ENCODE results near the gene OR10K1. TPM values are rescaled to one million over a fixed set of nuclear protein-coding genes. Genes with fewer than 3 reads are reported as not detected.
"Not testable (repeated sequence)": the region's sequence is repeated elsewhere in the genome, so short reads cannot be mapped to it uniquely, and the experiment has no call there.

The OR10K1 gene
- total and polyA plus RNA-seq, 2 donors (not counting 1 experiment from before 2014, with no cell fraction given): not detected

GRCh38 chr1:158422212-158422611 lies 39.4 kb upstream of the OR10K1 start:
- H3K27ac ChIP-seq (ENCODE audit: insufficient read depth, low read length): no peak overlapping the region
- H3K36me3 ChIP-seq (ENCODE audit: control insufficient read depth, insufficient read depth, low read length): no peaks in the 10 kb centered on the region
- H3K79me2 ChIP-seq (ENCODE audit: control insufficient read depth, insufficient read depth, low read length): no peaks in the 10 kb centered on the region

GRCh38 chr1:158425027-158425426 lies 36.6 kb upstream of the OR10K1 start:
- Histone ChIP-seq H3K79me2 (ENCODE audit: control insufficient read depth, insufficient read depth, low read length) (no peaks in the 10 kb centered on the region), H3K4me1 (ENCODE audit: control insufficient read depth, extremely low read depth, insufficient read depth, low read length) (no peaks in the 10 kb centered on the region), H3K36me3 (ENCODE audit: control insufficient read depth, insufficient read depth, low read length) (no peaks in the 10 kb centered on the region), H4K20me1 (ENCODE audit: control insufficient read depth, extremely low read depth, insufficient read depth, low read length) (no peaks in the 10 kb centered on the region), H2AFZ (ENCODE audit: low read length) (no peak overlapping the region), H3K27me3 (ENCODE audit: control insufficient read depth, insufficient read depth, low read length) (no peaks in the 10 kb centered on the region), H3K27ac (ENCODE audit: insufficient read depth, low read length) (no peak overlapping the region), H3K4me2 (ENCODE audit: extremely low read depth, insufficient read depth, low read length) (no peak overlapping the region), H3K4me3 (replicated peaks in 1 of 4; ENCODE audit: control extremely low read depth in 1 of 4, insufficient read depth in 1 of 4, low read depth in 3 of 4, low read length in 4 of 4) (no peak overlapping the region), H3K9ac (ENCODE audit: insufficient read depth, low read length) (no peak overlapping the region), H3K9me3 (ENCODE audit: control insufficient read depth, insufficient read depth, low read depth, low read length) (no peaks in the 10 kb centered on the region)
- no peak for DNase-seq (ENCODE audit: low read depth in 2 of 2)
- TF ChIP-seq, protein P1, sequence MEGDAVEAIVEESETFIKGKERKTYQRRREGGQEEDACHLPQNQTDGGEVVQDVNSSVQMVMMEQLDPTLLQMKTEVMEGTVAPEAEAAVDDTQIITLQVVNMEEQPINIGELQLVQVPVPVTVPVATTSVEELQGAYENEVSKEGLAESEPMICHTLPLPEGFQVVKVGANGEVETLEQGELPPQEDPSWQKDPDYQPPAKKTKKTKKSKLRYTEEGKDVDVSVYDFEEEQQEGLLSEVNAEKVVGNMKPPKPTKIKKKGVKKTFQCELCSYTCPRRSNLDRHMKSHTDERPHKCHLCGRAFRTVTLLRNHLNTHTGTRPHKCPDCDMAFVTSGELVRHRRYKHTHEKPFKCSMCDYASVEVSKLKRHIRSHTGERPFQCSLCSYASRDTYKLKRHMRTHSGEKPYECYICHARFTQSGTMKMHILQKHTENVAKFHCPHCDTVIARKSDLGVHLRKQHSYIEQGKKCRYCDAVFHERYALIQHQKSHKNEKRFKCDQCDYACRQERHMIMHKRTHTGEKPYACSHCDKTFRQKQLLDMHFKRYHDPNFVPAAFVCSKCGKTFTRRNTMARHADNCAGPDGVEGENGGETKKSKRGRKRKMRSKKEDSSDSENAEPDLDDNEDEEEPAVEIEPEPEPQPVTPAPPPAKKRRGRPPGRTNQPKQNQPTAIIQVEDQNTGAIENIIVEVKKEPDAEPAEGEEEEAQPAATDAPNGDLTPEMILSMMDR (conservative IDR thresholded peaks at IDR 0.05 in 1 of 2, IDR thresholded peaks at IDR 0.05 in 1 of 2; ENCODE audit: low read depth in 1 of 2, low read length in 2 of 2): no peak
- TF ChIP-seq EZH2 (IDR thresholded peaks at IDR 0.05; ENCODE audit: low read length, missing control alignments): no peak

More at GRCh38 chr1:158422212-158422611, 39.4 kb upstream of the OR10K1 start:
- TF ChIP-seq, protein P1 (conservative IDR thresholded peaks at IDR 0.05 in 1 of 2, IDR thresholded peaks at IDR 0.05 in 1 of 2; ENCODE audit: low read depth in 1 of 2, low read length in 2 of 2): no peak
- TF ChIP-seq EZH2 (IDR thresholded peaks at IDR 0.05; ENCODE audit: low read length, missing control alignments): no peak
- Histone ChIP-seq H3K27me3 (ENCODE audit: control insufficient read depth, insufficient read depth, low read length) (no peaks in the 10 kb centered on the region), H3K4me1 (ENCODE audit: control insufficient read depth, extremely low read depth, insufficient read depth, low read length) (no peaks in the 10 kb centered on the region), H3K4me2 (ENCODE audit: extremely low read depth, insufficient read depth, low read length) (no peak overlapping the region), H3K9me3 (ENCODE audit: control insufficient read depth, insufficient read depth, low read depth, low read length) (no peaks in the 10 kb centered on the region), H4K20me1 (ENCODE audit: control insufficient read depth, extremely low read depth, insufficient read depth, low read length) (no peaks in the 10 kb centered on the region), H3K4me3 (replicated peaks in 1 of 4; ENCODE audit: control extremely low read depth in 1 of 4, insufficient read depth in 1 of 4, low read depth in 3 of 4, low read length in 4 of 4) (no peak overlapping the region), H2AFZ (ENCODE audit: low read length) (no peak overlapping the region), H3K9ac (ENCODE audit: insufficient read depth, low read length) (no peak overlapping the region)
- DNase-seq (ENCODE audit: low read depth in 2 of 2): no peak

- no peaks in the 10 kb centered on the region for H3K9me3 ChIP-seq (ENCODE audit: control insufficient read depth, insufficient read depth, low read depth, low read length)
- no peaks in the 10 kb centered on the region for H3K27me3 ChIP-seq (ENCODE audit: control insufficient read depth, insufficient read depth, low read length)
- no peak for DNase-seq (ENCODE audit: low read depth in 2 of 2)
- no peaks in the 10 kb centered on the region for H4K20me1 ChIP-seq (ENCODE audit: control insufficient read depth, extremely low read depth, insufficient read depth, low read length)
- H3K4me2 ChIP-seq (ENCODE audit: extremely low read depth, insufficient read depth, low read length): no peak within 1 kb of the TSS
- no peak within 1 kb of the TSS for H2AFZ ChIP-seq (ENCODE audit: low read length)
- no peak within 1 kb of the TSS for H3K4me3 ChIP-seq (replicated peaks in 1 of 4; ENCODE audit: control extremely low read depth in 1 of 4, insufficient read depth in 1 of 4, low read depth in 3 of 4, low read length in 4 of 4)
- no peak within 1 kb of the TSS for H3K27ac ChIP-seq (ENCODE audit: insufficient read depth, low read length)
- no peaks in the 10 kb centered on the region for H3K79me2 ChIP-seq (ENCODE audit: control insufficient read depth, insufficient read depth, low read length)
- H3K36me3 ChIP-seq (ENCODE audit: control insufficient read depth, insufficient read depth, low read length): no peaks in the 10 kb centered on the region
- H3K9ac ChIP-seq (ENCODE audit: insufficient read depth, low read length): no peak within 1 kb of the TSS
- H3K4me1 ChIP-seq (ENCODE audit: control insufficient read depth, extremely low read depth, insufficient read depth, low read length): no peaks in the 10 kb centered on the region
- TF ChIP-seq EZH2 (IDR thresholded peaks at IDR 0.05; ENCODE audit: low read length, missing control alignments): no peak
- TF ChIP-seq, protein P1 (conservative IDR thresholded peaks at IDR 0.05 in 1 of 2, IDR thresholded peaks at IDR 0.05 in 1 of 2; ENCODE audit: low read depth in 1 of 2, low read length in 2 of 2): no peak
Observed at GRCh38 chr1:158426137-158426536, 35.5 kb upstream of the OR10K1 start, which contains the start of gene OR10K2. Gene OR10K2 (minus strand): TSS chr1:158426237. CDS start chr1:158420866, 5,371 bp downstream.

- not testable (repeated sequence) for H3K9me3 ChIP-seq (ENCODE audit: control insufficient read depth, insufficient read depth, low read depth, low read length); H3K4me2 ChIP-seq (ENCODE audit: extremely low read depth, insufficient read depth, low read length); H3K4me3 ChIP-seq (replicated peaks in 1 of 4; ENCODE audit: control extremely low read depth in 1 of 4, insufficient read depth in 1 of 4, low read depth in 3 of 4, low read length in 4 of 4); H3K4me1 ChIP-seq (ENCODE audit: control insufficient read depth, extremely low read depth, insufficient read depth, low read length); H3K27me3 ChIP-seq (ENCODE audit: control insufficient read depth, insufficient read depth, low read length); H3K9ac ChIP-seq (ENCODE audit: insufficient read depth, low read length); DNase-seq (ENCODE audit: low read depth in 2 of 2); H3K79me2 ChIP-seq (ENCODE audit: control insufficient read depth, insufficient read depth, low read length); H4K20me1 ChIP-seq (ENCODE audit: control insufficient read depth, extremely low read depth, insufficient read depth, low read length); H3K27ac ChIP-seq (ENCODE audit: insufficient read depth, low read length); H3K36me3 ChIP-seq (ENCODE audit: control insufficient read depth, insufficient read depth, low read length); H2AFZ ChIP-seq (ENCODE audit: low read length)
Observed at GRCh38 chr1:158430163-158430562, 31.5 kb upstream of the OR10K1 start.

Measured in fibroblast of lung (primary cell).